Heart right ventricle (tissue), 16 donors: ENCODE measurements around the gene CIITA. TPM values are rescaled to one million over a fixed set of nuclear protein-coding genes. Genes with fewer than 3 reads are reported as not detected.

Source experiments
- ATAC-seq, 8 donors: fragments of 200-7000 bp; cut with Tn5 transposase; one replicate each; pipeline ENCODE4 v1.9.1; 2020; ENCODE audit warnings: mild to moderate bottlenecking in 8 of 8, moderate library complexity in 8 of 8, moderate number of reproducible peaks in 1 of 8
- DNase-seq, 2 donors: peaks; one replicate each; pipeline ENCODE4 v3.0.0-alpha.2; 2020
- H3K27ac ChIP-seq, 10 donors: fragments of 200-600 bp; sonication (generic) in 2 of 10; one replicate each; pipeline versions ENCODE4 v1.5.0 to v1.8.0; 2020 to 2022; ENCODE audit warnings: mild to moderate bottlenecking in 3 of 10
- H3K27me3 ChIP-seq, 7 donors: fragments of 200-600 bp; one replicate each; pipeline ENCODE4 v1.8.0; 2021 to 2022; ENCODE audit warnings: mild to moderate bottlenecking in 2 of 7
- H3K36me3 ChIP-seq, 9 donors: fragments of 200-600 bp; sonication (generic) in 1 of 9; one replicate each; pipeline versions ENCODE4 v1.5.0 to v1.8.0; 2020 to 2022; ENCODE audit warnings: mild to moderate bottlenecking in 2 of 9
- H3K4me1 ChIP-seq, 9 donors: fragments of 200-600 bp; sonication (generic) in 1 of 9; one replicate each; pipeline versions ENCODE4 v1.5.0 to v1.8.0; 2020 to 2022; ENCODE audit warnings: mild to moderate bottlenecking in 4 of 9
- H3K4me3 ChIP-seq, 10 donors: fragments of 200-600 bp; sonication (generic) in 2 of 10; one replicate each; pipeline versions ENCODE4 v1.5.0 to v1.8.0; 2020 to 2022; ENCODE audit warnings: mild to moderate bottlenecking in 7 of 10, moderate library complexity in 2 of 10
- H3K9me3 ChIP-seq, 11 donors: fragments of 200-600 bp in 10 of 11; sonication (generic) in 2 of 11; one replicate each; pipeline versions ENCODE4 v1.5.0 to v1.8.0; 2013 to 2022; ENCODE audit warnings: mild to moderate bottlenecking in 2 of 11, control low read depth in 1 of 11, moderate library complexity in 1 of 11
- CTCF ChIP-seq, 9 donors: fragments of 200-600 bp; sonication (generic) in 2 of 9; IDR thresholded peaks; one replicate each; pipeline versions ENCODE4 v1.5.0 to v1.8.0; 2021 to 2022; ENCODE audit warnings: antibody characterized with exemption in 9 of 9, mild to moderate bottlenecking in 5 of 9, moderate library complexity in 1 of 9
- WGBS, 2 donors: extraction: QIAGEN DNeasy Blood & Tissue Kit; methylation state at CpG; one replicate each; pipeline ENCODE4 v1.1.7; 2013; ENCODE audit warnings: inconsistent platforms in 1 of 2; 5-methylcytosine and 5-hydroxymethylcytosine counted together
- intact Hi-C, 10 donors: fragments of 100-400 bp; cut with DNase I; formaldehyde crosslinking; loops; one replicate each; pipeline versions ENCODE4 v1.11.1 to v1.14.2; 2022
- polyA plus RNA-seq, 2 donors: library from polyadenylated mRNA; stranded (reverse); fragments of 200-250 nt; gene quantifications; one replicate each; pipeline ENCODE4 v1.2.3, GENCODE V29; 2013
- total RNA-seq, 10 donors: library from RNA; stranded (reverse); fragmentation: NEBNext Ultra II Directional in 3 of 10; extraction: Animal tissue kit (Norgen Biotek cat#: 25700) in 3 of 10; gene quantifications; one replicate each; pipeline versions ENCODE4 v1.2.1 to v1.2.4, GENCODE V29; 2021 to 2023
- donor health status: Arrhythmogenic right ventricular cardiomyopathy.
- donor health status: ischemic (EF 13 %, LVEDD 7.1; RV severe dilation, severe dysfunction).
- donor health status: healthy with polysubstance abuse.
- donor health status: DM: no; HTN: yes; CAD: no.
- donor health status: DM: no; HTN: no; CAD: no.
- donor health status: ischemic (EF 25% LVEDD 6.9; RV normal size, moderate dysfunction).
- donor health status: ischemic (EF 25% LVEDD 5.7; RV mildly dilated, moderate dysfunction).
- donor health status: healthy.
- donor health status: DM: yes; HTN: yes; CAD: no.
- donor health status: Ischemic cardiomyopathy.
- donor health status: ischemic (EF 35%, LVEDD 5.7; RV mildly dilated, moderate dysfunction).
- donor health status: nonischemic (EF 11% LVEDD 7.7; RV severe dilation, severe dysfunction).
- donor health status: DM: yes; HTN: yes; CAD: no.
- donor health status: PGD.
- donor health status: ischemic (EF 29% LVEDD 5.4; RV normal size, mild dysfunction).
- donor health status: nonischemic (EF 23%, LVEDD 6.1; RV moderate dilation, normal function).

Gene CIITA
- total and polyA plus RNA-seq, 12 donors = 2.1 to 50.8 (median 8.7) TPM

DNA sequence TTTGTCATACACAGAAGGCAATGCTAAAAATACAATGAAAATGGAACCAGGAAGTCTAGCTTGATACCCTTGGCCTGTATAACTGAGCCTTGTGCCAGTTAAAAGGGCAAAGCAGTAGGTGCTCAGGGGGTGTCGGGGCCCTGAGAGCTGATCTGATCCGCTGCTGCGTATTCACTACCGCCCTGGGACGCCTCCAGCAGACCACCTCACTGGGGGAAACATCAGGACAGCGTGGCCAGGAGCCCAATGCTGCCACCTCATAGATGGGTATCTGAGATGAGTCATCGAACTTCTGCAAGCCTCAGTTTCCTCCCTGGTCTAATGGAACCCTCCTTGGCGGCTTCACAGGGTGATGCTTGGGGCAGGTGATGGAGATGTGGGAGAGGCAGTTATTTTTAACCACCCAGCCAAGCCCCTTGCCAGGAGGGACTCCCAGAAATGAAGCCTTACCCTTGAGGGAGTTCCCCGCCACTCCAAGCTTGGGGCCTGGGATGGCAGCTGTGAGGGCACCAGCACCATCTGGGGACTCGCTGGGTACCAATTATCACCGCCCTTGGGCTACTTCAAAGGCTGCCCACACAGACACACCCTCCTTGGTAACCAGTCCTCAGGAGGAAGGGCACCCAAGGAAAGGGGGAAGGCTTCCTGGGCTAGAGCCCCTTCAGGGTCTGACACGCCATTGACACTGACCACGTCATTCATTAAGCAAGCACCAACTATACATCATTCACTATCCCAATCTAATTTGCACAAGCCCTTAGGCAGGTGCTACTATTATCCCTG, 57.5 kb downstream of the CIITA start:
- TF ChIP-seq CTCF (IDR thresholded peaks at IDR 0.05) = no peak
- DNase-seq = no peak

GRCh38 chr16:10935226-10935915, 58.4 kb downstream of the CIITA start:
- 25 to 31% methylated on average over 7 of the region's 7 CpGs for WGBS, 2 donors
- H3K4me1 ChIP-seq = peaks cover 40 to 97% (median 90%) of the 10 kb centered on the region in 9 donors
- no peak for DNase-seq

More for the DNA sequence above, 57.5 kb downstream of the CIITA start:
- Histone ChIP-seq H3K9me3 (no peaks in the 10 kb centered on the region), H3K27me3 (no peaks in the 10 kb centered on the region), H3K27ac (peak overlapping the region in 9 of 10 donors; percentile 4 to 58 (median 37)), H3K36me3 (peaks cover 0 to 43% (median 8%) of the 10 kb centered on the region in 9 donors), H3K4me3 (peak overlapping the region in 1 of 10 donors; percentile 9), H3K4me1 (peaks cover 39 to 97% (median 90%) of the 10 kb centered on the region in 9 donors)
- intact Hi-C loops = loop anchor here in 1 of 10 donors (10.0 kb wide), 1 partner anchor 610 kb away; no protein-coding TSS in a partner anchor
- 95% methylated on average over 13 of the region's 13 CpGs for WGBS, 2 donors
- ATAC-seq = no peak

GRCh38 chr16:10936272-10936984, 59.4 kb downstream of the CIITA start:
- peak overlapping the region in 7 of 10 donors; percentile 31 to 94 (median 90) for H3K27ac ChIP-seq
- 60 to 68% methylated on average over 8 of the region's 8 CpGs for WGBS, 2 donors
- peaks cover 0 to 36% (median 8%) of the 10 kb centered on the region in 9 donors for H3K36me3 ChIP-seq
- H3K4me3 ChIP-seq = no peak overlapping the region
- H3K4me1 ChIP-seq = peaks cover 39 to 97% (median 90%) of the 10 kb centered on the region in 9 donors
- ATAC-seq (no peak), DNase-seq (no peak)
- TF ChIP-seq CTCF (IDR thresholded peaks at IDR 0.05) = no peak
- intact Hi-C loops = loop anchor here in 1 of 10 donors (10.0 kb wide), 1 partner anchor 612 kb away; no protein-coding TSS in a partner anchor
- H3K27me3 ChIP-seq = no peaks in the 10 kb centered on the region
- no peaks in the 10 kb centered on the region for H3K9me3 ChIP-seq

More at GRCh38 chr16:10935226-10935915, 58.4 kb downstream of the CIITA start:
- no peak for ATAC-seq
- no peak for TF ChIP-seq CTCF (IDR thresholded peaks at IDR 0.05)
- H3K36me3 ChIP-seq = peaks cover 0 to 43% (median 8%) of the 10 kb centered on the region in 9 donors
- no peaks in the 10 kb centered on the region for H3K9me3 ChIP-seq
- intact Hi-C loops = loop anchor here in 1 of 10 donors (10.0 kb wide), 1 partner anchor 611 kb away; no protein-coding TSS in a partner anchor
- no peaks in the 10 kb centered on the region for H3K27me3 ChIP-seq
- peak overlapping the region in 9 of 10 donors; percentile 4 to 58 (median 37) for H3K27ac ChIP-seq
- peak overlapping the region in 1 of 10 donors; percentile 9 for H3K4me3 ChIP-seq
